Measurements from ENCODE around the gene DISC1. TPM values are rescaled to one million over a fixed set of nuclear protein-coding genes. Genes with fewer than 3 reads are reported as not detected.

DISC1 gene
- polyA plus RNA-seq, 1 experiment = 2.3 TPM

GRCh38 chr1:231810415-231810814 is 183.8 kb downstream of the DISC1 start:
- H3K4me3 ChIP-seq (ENCODE audit: low read depth, low read length) = no peak overlapping the region
- no peaks in the 10 kb centered on the region for H3K27me3 ChIP-seq (ENCODE audit: control insufficient read depth, insufficient read depth, low read length)
- ChIA-PET CTCF (interaction anchor here (0.6 kb wide), 1 partner anchor 18 kb away, joined by 3 read pairs; no protein-coding TSS in a partner anchor), POLR2A (no interaction called here)
- no peaks in the 10 kb centered on the region for H3K36me3 ChIP-seq (ENCODE audit: control insufficient read depth, insufficient read depth, low read length)
- no peak for DNase-seq (ENCODE audit: low read depth)
- no peak for TF ChIP-seq CTCF (IDR thresholded peaks at IDR 0.05; ENCODE audit: insufficient read depth, low read depth, low read length)

GRCh38 chr1:231814021-231814420 is 187.4 kb downstream of the DISC1 start:
- no peaks in the 10 kb centered on the region for H3K27me3 ChIP-seq (ENCODE audit: control insufficient read depth, insufficient read depth, low read length)
- POLR2A ChIA-PET = no interaction called here
- CTCF ChIA-PET = no interaction called here
- no peak overlapping the region for H3K4me3 ChIP-seq (ENCODE audit: low read depth, low read length)
- no peaks in the 10 kb centered on the region for H3K36me3 ChIP-seq (ENCODE audit: control insufficient read depth, insufficient read depth, low read length)
- no peak for TF ChIP-seq CTCF (IDR thresholded peaks at IDR 0.05; ENCODE audit: insufficient read depth, low read depth, low read length)
- DNase-seq (ENCODE audit: low read depth) = no peak

GRCh38 chr1:231814521-231814920 is 187.9 kb downstream of the DISC1 start:
- Histone ChIP-seq H3K27me3 (ENCODE audit: control insufficient read depth, insufficient read depth, low read length) (no peaks in the 10 kb centered on the region), H3K4me3 (ENCODE audit: low read depth, low read length) (no peak overlapping the region), H3K36me3 (ENCODE audit: control insufficient read depth, insufficient read depth, low read length) (no peaks in the 10 kb centered on the region)
- POLR2A ChIA-PET = no interaction called here
- TF ChIP-seq CTCF (IDR thresholded peaks at IDR 0.05; ENCODE audit: insufficient read depth, low read depth, low read length) = no peak
- no peak for DNase-seq (ENCODE audit: low read depth)
- CTCF ChIA-PET = no interaction called here

- POLR2A ChIA-PET = no interaction called here
- no peak overlapping the region for H3K4me3 ChIP-seq (ENCODE audit: low read depth, low read length)
- H3K36me3 ChIP-seq (ENCODE audit: control insufficient read depth, insufficient read depth, low read length) = no peaks in the 10 kb centered on the region
- TF ChIP-seq CTCF (IDR thresholded peaks at IDR 0.05; ENCODE audit: insufficient read depth, low read depth, low read length) = no peak
- CTCF ChIA-PET = interaction anchor here (1.2 kb wide), 1 partner anchor 10 kb away, joined by 3 read pairs; no protein-coding TSS in a partner anchor
- DNase-seq (ENCODE audit: low read depth) = no peak
- H3K27me3 ChIP-seq (ENCODE audit: control insufficient read depth, insufficient read depth, low read length) = no peaks in the 10 kb centered on the region
Observed at GRCh38 chr1:231817801-231818200, 191.2 kb downstream of the DISC1 start.

GRCh38 chr1:231818337-231818736 is 191.7 kb downstream of the DISC1 start:
- Histone ChIP-seq H3K36me3 (ENCODE audit: control insufficient read depth, insufficient read depth, low read length) (no peaks in the 10 kb centered on the region), H3K27me3 (ENCODE audit: control insufficient read depth, insufficient read depth, low read length) (no peaks in the 10 kb centered on the region), H3K4me3 (ENCODE audit: low read depth, low read length) (no peak overlapping the region)
- CTCF ChIA-PET = interaction anchor here (1.2 to 1.4 kb wide), 2 partner anchors 9 to 18 kb away, joined by 3 to 4 read pairs; no protein-coding TSS in a partner anchor
- no peak for TF ChIP-seq CTCF (IDR thresholded peaks at IDR 0.05; ENCODE audit: insufficient read depth, low read depth, low read length)
- POLR2A ChIA-PET = no interaction called here
- no peak for DNase-seq (ENCODE audit: low read depth)

Data from BJ (cell line).